OCI-LY7 (cell line): ENCODE data around the gene RTL10. TPM values are rescaled to one million over a fixed set of nuclear protein-coding genes. Genes with fewer than 3 reads are reported as not detected.

Source experiments
- BruUV-seq: library from RNA; stranded (reverse); fragments of 400-500 nt; replicated peaks from 2 replicates; lab custom pipeline; 2021; lab: Mats Ljungman, UMichigan
- CTCF ChIA-PET: fragments of 300-600 bp; sonication (Branson Sonifier 250); formaldehyde crosslinking; loops from one replicate; lab custom pipeline; 2022; ENCODE audit warnings: antibody characterized with exemption; ENCODE audit not compliant: unreplicated experiment; lab: Charles Lee
- POLR2A ChIA-PET: fragments of 300-600 bp; sonication (Branson Sonifier 250); formaldehyde crosslinking; loops from one replicate; lab custom pipeline; 2022; ENCODE audit warnings: antibody characterized with exemption; lab: Charles Lee
- DNase-seq: peaks from one replicate; pipeline ENCODE4 v3.0.0-alpha.2; 2015; ENCODE audit warnings: low spot score
- H2AFZ ChIP-seq: fragments of 200-600 bp; sonication (generic), shearing (Covaris generic); 2 replicates; pipeline ENCODE4 v1.6.1; 2014; ENCODE audit warnings: mild to moderate bottlenecking, antibody characterized with exemption, low read length, moderate library complexity
- H3K27ac ChIP-seq: fragments of 200-600 bp; sonication (generic); 2 replicates; pipeline ENCODE4 v1.5.1; 2014; ENCODE audit warnings: mixed run types, low read depth, mild to moderate bottlenecking, moderate library complexity, low read length, inconsistent platforms; ENCODE audit not compliant: poor library complexity, severe bottlenecking
- H3K36me3 ChIP-seq: fragments of 200-600 bp; sonication (generic); 2 replicates; pipeline ENCODE4 v1.6.1; 2014; ENCODE audit warnings: mild to moderate bottlenecking, antibody characterized with exemption, low read length, moderate library complexity, mixed read lengths; ENCODE audit not compliant: insufficient read depth
- H3K4me1 ChIP-seq: fragments of 200-600 bp; sonication (generic); 2 replicates; pipeline ENCODE4 v1.5.1; 2014; ENCODE audit warnings: mild to moderate bottlenecking, low read length; ENCODE audit not compliant: insufficient read depth, poor library complexity, severe bottlenecking
- H3K4me2 ChIP-seq: fragments of 200-600 bp; sonication (generic); 2 replicates; pipeline ENCODE4 v1.6.1; 2014; ENCODE audit warnings: mild to moderate bottlenecking, low read length
- H3K4me3 ChIP-seq: fragments of 200-600 bp; sonication (generic); 2 replicates; pipeline ENCODE4 v1.5.1; 2014; ENCODE audit warnings: mild to moderate bottlenecking, low read depth, low read length; ENCODE audit not compliant: poor library complexity, severe bottlenecking
- H3K79me2 ChIP-seq: fragments of 200-600 bp; sonication (generic); 2 replicates; pipeline ENCODE4 v1.6.1; 2016; ENCODE audit warnings: low read depth, mild to moderate bottlenecking, low read length, moderate library complexity, mixed read lengths; ENCODE audit not compliant: insufficient read depth
- H3K9me2 ChIP-seq: fragments of 200-600 bp; sonication (generic); 2 replicates; pipeline ENCODE4 v1.6.1; 2016; ENCODE audit warnings: mild to moderate bottlenecking, low read length, mixed read lengths; ENCODE audit not compliant: insufficient read depth
- H3K9me3 ChIP-seq: fragments of 200-600 bp; sonication (generic); 2 replicates; pipeline ENCODE4 v1.6.1; 2014; ENCODE audit warnings: mild to moderate bottlenecking, mixed run types, low read length, mixed read lengths
- H4K20me1 ChIP-seq: fragments of 200-600 bp; sonication (generic); 2 replicates; pipeline ENCODE4 v1.6.1; 2014; ENCODE audit warnings: mild to moderate bottlenecking, antibody characterized with exemption, low read length, moderate library complexity, mixed read lengths; ENCODE audit not compliant: insufficient read depth
- EZH2phosphoT487 ChIP-seq: fragments of 200-600 bp; sonication (generic); IDR thresholded peaks from 2 replicates; pipeline ENCODE4 v1.6.1; 2018; ENCODE audit warnings: low read depth, borderline replicate concordance, mild to moderate bottlenecking, mixed run types, antibody characterized with exemption, low read length, moderate library complexity, mixed read lengths
- intact Hi-C: fragments of 100-400 bp; cut with micrococcal nuclease; formaldehyde crosslinking; loops from one replicate; pipeline ENCODE4 v1.10.0; 2022; ENCODE audit not compliant: unreplicated experiment
- total RNA-seq, 2 experiments: library from RNA; depleted of rRNA in 1 of 2; stranded (reverse); fragments of >200 nt in 1 of 2; shearing (Covaris generic) in 1 of 2; gene quantifications; 2 replicates each; pipeline ENCODE4 v1.2.3, GENCODE V29; 2014 to 2022
- TF ChIP-seq, protein P1 (sequence below): fragments of 200-600 bp; sonication (generic); conservative IDR thresholded peaks from 2 replicates; pipeline ENCODE4 v1.5.1; 2014; ENCODE audit warnings: mild to moderate bottlenecking, antibody characterized with exemption, low read length, moderate library complexity, mixed read lengths

Gene RTL10
- total RNA-seq, 2 experiments from 2014 or later, result 26.2 to 28.2 TPM

DNA sequence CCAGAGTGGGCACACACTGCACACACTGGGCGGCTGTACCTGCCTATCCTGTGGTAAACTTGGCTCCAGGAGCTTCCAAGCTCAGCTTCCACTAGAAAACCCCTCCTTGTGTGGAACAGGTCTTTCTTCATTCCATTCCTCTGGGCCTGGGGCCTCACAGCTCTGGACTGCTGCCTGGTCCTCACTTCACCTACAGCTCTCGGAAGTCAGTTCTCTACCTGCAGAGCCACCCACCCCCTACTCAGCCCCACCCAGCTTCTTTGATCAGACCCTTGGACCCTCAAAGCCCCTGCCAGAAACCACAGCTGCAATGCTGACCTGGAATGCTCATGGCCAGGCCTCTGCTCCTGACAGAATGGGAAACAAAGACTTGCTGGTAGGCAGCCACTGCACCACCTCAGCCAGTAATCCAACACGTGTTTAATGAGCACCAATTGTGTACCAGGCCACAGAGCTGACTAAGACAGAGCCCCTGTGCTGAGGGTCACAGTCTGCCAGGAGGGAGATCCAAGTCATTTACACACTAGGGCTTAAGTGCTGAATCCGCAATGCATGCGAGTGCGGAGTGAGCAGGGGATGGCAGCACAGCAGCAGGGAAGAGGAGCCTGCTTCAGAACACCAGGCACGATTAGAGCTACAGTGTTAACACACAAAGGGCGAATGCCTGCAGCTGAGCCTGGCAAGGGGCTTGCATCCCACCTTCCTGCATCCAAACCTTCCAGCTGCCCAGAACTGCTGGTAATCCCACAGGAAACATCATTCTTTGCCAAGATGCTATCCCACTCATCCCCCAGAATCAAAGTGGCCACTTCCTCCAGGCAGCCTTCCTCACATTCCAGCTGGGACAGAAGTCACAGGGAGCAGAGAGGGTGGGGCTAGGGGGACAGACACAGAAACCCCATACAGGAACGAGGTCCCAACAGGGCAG lies 4.6 kb downstream of the RTL10 start:
- no peak overlapping the region for H3K4me2 ChIP-seq
- 0 out of 2 replicates have a peak, but pooled peaks cover 9% of the 10 kb centered on the region for H4K20me1 ChIP-seq
- H2AFZ ChIP-seq, result no peak overlapping the region
- peaks cover 22% of the 10 kb centered on the region for H3K4me1 ChIP-seq
- H3K4me3 ChIP-seq, result no peak overlapping the region
- CTCF ChIA-PET, result interaction anchor here (1.1 kb wide), 1 partner anchor 19 kb away, joined by 3 read pairs; no protein-coding TSS in a partner anchor
- H3K9me2 ChIP-seq, result no peaks in the 10 kb centered on the region
- H3K36me3 ChIP-seq, result peaks cover 77% of the 10 kb centered on the region
- POLR2A ChIA-PET, result interaction anchor here (1.1 kb wide), 1 partner anchor 18 kb away, joined by 3 read pairs; no protein-coding TSS in a partner anchor
- no TSS peak for BruUV-seq
- peaks cover 32% of the 10 kb centered on the region for H3K79me2 ChIP-seq
- TF ChIP-seq, protein P1, sequence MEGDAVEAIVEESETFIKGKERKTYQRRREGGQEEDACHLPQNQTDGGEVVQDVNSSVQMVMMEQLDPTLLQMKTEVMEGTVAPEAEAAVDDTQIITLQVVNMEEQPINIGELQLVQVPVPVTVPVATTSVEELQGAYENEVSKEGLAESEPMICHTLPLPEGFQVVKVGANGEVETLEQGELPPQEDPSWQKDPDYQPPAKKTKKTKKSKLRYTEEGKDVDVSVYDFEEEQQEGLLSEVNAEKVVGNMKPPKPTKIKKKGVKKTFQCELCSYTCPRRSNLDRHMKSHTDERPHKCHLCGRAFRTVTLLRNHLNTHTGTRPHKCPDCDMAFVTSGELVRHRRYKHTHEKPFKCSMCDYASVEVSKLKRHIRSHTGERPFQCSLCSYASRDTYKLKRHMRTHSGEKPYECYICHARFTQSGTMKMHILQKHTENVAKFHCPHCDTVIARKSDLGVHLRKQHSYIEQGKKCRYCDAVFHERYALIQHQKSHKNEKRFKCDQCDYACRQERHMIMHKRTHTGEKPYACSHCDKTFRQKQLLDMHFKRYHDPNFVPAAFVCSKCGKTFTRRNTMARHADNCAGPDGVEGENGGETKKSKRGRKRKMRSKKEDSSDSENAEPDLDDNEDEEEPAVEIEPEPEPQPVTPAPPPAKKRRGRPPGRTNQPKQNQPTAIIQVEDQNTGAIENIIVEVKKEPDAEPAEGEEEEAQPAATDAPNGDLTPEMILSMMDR, result no peak
- TF ChIP-seq EZH2phosphoT487, result no peak
- DNase-seq, result no peak
- intact Hi-C loops, result no loop called here
- H3K27ac ChIP-seq, result no peak overlapping the region
- no peaks in the 10 kb centered on the region for H3K9me3 ChIP-seq

DNA sequence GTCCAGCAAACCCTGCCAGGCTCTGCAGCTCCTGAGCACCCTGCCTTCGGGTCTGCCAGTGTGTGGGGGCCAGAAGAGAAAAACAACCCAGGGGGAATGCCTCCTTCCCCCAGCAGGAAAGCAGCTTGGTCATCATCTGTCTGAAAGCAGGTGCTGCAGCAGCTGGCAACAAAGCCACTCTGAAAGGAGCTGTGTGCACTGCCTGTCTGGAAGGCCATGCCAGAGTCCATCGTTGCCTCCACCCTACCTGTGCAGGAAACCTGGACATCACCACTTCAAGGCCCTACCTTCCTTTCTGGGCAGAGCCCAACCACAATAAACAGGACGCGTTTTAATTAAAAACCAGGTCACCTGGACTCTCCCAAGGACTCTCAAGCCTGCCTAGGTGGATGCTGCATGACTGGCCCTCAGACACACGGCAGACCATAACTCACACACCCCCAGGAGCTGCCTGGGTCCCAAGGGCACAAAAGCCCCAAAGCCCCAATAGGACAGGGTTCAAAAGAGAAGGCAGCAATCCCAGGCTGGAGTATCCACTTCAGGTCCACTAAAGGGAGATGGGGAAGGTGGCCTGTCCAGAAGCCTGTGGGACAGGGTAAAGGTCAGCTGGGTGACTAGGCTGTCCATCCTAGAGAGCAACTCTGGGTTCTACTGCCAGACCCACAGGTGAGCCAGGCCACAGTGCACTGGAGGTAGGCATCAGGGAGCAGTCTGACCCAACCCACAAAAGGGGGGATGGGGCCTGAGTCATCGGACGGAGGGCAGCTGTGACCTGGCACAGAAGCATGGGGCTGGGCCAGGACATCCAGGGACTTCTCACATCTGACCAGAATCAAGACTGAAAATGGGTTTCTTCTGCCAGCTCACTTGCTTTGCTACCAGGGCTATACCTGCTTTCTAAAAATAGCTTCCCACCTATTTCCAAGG lies 6.1 kb downstream of the RTL10 start:
- H3K4me3 ChIP-seq, result no peak overlapping the region
- no peak overlapping the region for H3K4me2 ChIP-seq
- H3K9me2 ChIP-seq, result no peaks in the 10 kb centered on the region
- peaks cover 70% of the 10 kb centered on the region for H3K36me3 ChIP-seq
- BruUV-seq, result no TSS peak
- TF ChIP-seq, protein P1, result no peak
- no peak for TF ChIP-seq EZH2phosphoT487
- CTCF ChIA-PET, result no interaction called here
- intact Hi-C loops, result no loop called here
- no peak overlapping the region for H3K27ac ChIP-seq
- 0 out of 2 replicates have a peak, but pooled peaks cover 5% of the 10 kb centered on the region for H4K20me1 ChIP-seq
- no peak overlapping the region for H2AFZ ChIP-seq
- DNase-seq, result no peak
- POLR2A ChIA-PET, result interaction anchor here (0.5 kb wide), 1 partner anchor 650 kb away, joined by 3 read pairs; no protein-coding TSS in a partner anchor
- H3K4me1 ChIP-seq, result peaks cover 36% of the 10 kb centered on the region
- no peaks in the 10 kb centered on the region for H3K9me3 ChIP-seq
- peaks cover 21% of the 10 kb centered on the region for H3K79me2 ChIP-seq
